ENCODE measurements around the gene NAXD.

- TF ChIP-seq RAD21 (conservative IDR thresholded peaks at IDR 0.05) (no peak), CTCF (IDR thresholded peaks at IDR 0.05; ENCODE audit: poor library complexity, severe bottlenecking) (no peak), EZH2 (IDR thresholded peaks at IDR 0.05; ENCODE audit: borderline replicate concordance, insufficient read depth, low read length, poor library complexity, severe bottlenecking) (no peak), POLR2AphosphoS5 (IDR thresholded peaks at IDR 0.05) (no peak)
Observed at GRCh38 chr13:110640591-110641029, 25.3 kb downstream of the NAXD start.

Data from neural cell (in vitro differentiated cells).